H1 (cell line): ENCODE measurements around the gene NLRC5.

Source experiments
- TF ChIP-seq, protein P1 (sequence below): IDR thresholded peaks from 2 replicates; pipeline ENCODE4 v1.6.1; 2012; ENCODE audit warnings: low read length, inconsistent platforms
- TF ChIP-seq, protein P2 (sequence below), 3 experiments: IDR thresholded peaks; 1 replicate in 2 of 3; 2 replicates in 1 of 3; pipeline versions ENCODE4 v1.5.1 to v1.6.1; 2011; ENCODE audit warnings: low read length in 3 of 3, mild to moderate bottlenecking in 3 of 3, inconsistent platforms in 2 of 3, low read depth in 1 of 3, moderate library complexity in 1 of 3; ENCODE audit not compliant: insufficient read depth in 1 of 3; ENCODE audit errors: control extremely low read depth in 1 of 3

DNA sequence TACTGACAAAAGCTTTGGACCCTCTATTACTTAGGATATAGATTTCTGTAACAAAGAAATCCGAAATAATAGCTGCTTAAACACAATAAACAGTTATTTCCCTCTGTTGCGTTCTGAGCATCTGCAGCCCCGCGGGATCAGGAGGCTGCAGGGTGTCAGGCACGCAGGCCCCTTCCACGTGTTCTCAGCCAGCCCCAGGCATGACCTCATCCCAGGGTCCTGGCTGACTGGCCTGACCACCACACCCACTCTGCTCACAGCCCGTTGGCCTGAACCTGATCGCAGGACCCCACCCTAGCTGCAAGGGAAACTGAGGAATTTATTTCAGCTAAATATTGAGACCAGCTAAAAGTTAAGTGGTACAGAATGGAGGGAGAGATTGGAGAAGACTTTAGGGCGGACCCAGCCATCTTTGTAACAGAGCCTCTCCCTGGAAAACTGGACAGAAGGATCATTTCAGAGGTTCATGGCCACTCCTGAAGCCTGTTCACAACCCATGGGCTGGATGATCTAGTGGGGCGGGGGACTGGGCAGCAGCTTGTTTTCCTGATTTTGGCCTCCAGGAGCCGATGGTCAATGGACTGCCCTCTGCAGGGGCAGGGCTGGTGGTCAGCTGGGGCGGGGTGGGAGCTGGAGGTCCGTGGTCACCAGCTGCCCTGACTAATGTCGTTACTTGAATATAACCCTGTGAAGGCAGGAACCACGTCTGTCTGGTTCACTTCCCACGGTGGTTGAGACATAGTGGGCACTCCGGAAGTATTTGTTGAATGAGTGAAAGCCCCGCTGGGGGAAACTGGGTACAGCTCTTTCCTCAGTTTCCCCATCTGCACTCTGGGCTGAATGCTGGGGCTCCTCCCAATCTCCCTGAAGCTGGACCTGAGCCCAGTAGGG, 16.7 kb upstream of the NLRC5 start:
- TF ChIP-seq, protein P1, sequence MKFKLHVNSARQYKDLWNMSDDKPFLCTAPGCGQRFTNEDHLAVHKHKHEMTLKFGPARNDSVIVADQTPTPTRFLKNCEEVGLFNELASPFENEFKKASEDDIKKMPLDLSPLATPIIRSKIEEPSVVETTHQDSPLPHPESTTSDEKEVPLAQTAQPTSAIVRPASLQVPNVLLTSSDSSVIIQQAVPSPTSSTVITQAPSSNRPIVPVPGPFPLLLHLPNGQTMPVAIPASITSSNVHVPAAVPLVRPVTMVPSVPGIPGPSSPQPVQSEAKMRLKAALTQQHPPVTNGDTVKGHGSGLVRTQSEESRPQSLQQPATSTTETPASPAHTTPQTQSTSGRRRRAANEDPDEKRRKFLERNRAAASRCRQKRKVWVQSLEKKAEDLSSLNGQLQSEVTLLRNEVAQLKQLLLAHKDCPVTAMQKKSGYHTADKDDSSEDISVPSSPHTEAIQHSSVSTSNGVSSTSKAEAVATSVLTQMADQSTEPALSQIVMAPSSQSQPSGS = no peak
- TF ChIP-seq, protein P2, sequence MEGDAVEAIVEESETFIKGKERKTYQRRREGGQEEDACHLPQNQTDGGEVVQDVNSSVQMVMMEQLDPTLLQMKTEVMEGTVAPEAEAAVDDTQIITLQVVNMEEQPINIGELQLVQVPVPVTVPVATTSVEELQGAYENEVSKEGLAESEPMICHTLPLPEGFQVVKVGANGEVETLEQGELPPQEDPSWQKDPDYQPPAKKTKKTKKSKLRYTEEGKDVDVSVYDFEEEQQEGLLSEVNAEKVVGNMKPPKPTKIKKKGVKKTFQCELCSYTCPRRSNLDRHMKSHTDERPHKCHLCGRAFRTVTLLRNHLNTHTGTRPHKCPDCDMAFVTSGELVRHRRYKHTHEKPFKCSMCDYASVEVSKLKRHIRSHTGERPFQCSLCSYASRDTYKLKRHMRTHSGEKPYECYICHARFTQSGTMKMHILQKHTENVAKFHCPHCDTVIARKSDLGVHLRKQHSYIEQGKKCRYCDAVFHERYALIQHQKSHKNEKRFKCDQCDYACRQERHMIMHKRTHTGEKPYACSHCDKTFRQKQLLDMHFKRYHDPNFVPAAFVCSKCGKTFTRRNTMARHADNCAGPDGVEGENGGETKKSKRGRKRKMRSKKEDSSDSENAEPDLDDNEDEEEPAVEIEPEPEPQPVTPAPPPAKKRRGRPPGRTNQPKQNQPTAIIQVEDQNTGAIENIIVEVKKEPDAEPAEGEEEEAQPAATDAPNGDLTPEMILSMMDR (IDR thresholded peaks at IDR 0.05; ENCODE audit: control extremely low read depth in 1 of 3, insufficient read depth in 1 of 3, low read depth in 1 of 3, low read length in 3 of 3) = no peak
